Activated CD8-positive, alpha-beta memory T cell treated with anti-CD3 and anti-CD28 coated beads for 24 hours (primary cell): Measurements from ENCODE around the gene ZNF469.
"Not testable (repeated sequence)": the region's sequence is repeated elsewhere in the genome, so short reads cannot be mapped to it uniquely, and the experiment has no call there.

Experiments
- DNase-seq: peaks from one replicate; pipeline ENCODE4 v3.0.0-alpha.2; 2020

ZNF469 gene

GRCh38 chr16:88348377-88349152, 34.2 kb upstream of the ZNF469 start:
- no peak for DNase-seq

DNA sequence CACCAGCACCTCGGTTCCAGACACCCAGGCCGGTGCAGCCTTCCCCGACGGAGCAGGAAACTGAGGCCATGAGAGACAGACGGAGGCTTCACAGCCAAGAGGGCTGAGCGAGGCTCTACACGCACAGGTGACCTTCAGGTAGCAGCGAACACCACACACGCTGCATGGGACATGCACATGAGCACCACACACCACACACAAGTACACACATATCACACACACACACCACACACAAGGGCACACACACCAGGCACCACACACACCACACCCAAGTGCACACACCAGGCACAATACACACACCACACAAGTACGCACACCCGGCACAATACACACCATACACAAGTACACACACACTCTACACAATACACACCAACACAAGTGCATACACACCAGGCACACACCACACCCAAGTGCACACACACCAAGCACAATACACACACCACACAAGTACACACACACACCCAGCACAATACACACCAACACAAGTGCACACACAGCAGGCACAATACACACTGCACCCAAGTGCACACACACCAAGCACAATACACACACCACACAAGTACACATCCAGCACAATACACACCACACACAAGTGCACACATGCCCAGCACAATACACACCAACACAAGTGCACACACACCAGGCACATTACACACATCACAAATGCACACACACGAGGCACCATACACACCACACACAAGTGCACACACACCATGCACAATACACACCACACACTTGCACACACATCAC, 33.4 kb upstream of the ZNF469 start:
- no peak for DNase-seq

DNA sequence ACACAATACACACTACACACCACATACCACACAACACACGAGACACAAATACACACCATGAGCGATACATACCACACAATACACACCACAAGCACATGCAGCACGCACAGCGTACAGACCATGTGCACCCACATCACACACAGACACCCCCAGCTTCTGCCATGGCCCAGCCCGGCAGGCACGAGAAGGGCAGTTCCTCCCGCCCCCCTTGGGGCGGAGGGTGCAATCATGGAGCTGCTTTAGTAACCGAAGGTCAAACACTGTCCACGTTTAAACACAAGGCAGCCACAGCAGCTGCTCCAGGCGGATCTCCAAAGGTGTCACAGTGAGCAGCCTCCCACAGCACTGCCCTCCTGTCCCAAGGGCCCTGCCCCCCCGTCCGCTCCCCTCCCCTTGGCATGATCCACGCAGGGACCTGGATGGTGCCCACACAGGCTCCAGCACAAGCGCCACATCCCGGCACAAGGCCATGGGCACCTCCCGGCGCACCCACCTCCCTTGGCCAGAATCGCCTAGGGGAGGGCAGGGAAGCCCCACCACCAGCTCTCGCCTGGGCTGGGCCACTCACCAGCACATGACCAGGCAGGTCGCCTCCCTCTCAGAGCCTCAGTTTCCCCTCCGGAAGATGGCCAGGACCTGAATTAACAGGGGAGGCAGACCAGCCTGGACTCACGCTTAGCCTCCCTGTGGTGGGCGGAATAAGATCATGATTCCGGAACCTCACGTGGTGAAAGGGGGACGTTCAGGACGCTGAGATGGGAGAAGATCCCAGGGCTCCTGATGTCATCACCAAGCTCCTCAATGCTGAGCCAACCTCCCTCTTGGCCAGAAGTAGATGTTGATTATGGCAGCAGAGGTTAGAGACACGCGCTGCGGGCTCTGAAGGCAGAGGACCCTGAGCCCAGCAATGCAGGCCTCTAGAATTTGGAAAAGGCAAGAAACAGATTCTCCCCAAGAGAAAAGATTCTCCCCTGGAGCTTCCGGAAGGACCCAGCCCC, 32.6 kb upstream of the ZNF469 start:
- no peak for DNase-seq

- no peak for DNase-seq
Observed at GRCh38 chr16:88350922-88351321, 31.8 kb upstream of the ZNF469 start.

- DNase-seq: no peak
Observed at GRCh38 chr16:88351491-88352101, 31.2 kb upstream of the ZNF469 start.

- DNase-seq: no peak
Observed at GRCh38 chr16:88352261-88353200, 30.2 kb upstream of the ZNF469 start.

- no peak for DNase-seq
Observed at GRCh38 chr16:88353232-88353631, 29.5 kb upstream of the ZNF469 start.

GRCh38 chr16:88353691-88354090, 29.1 kb upstream of the ZNF469 start:
- no peak for DNase-seq

DNA sequence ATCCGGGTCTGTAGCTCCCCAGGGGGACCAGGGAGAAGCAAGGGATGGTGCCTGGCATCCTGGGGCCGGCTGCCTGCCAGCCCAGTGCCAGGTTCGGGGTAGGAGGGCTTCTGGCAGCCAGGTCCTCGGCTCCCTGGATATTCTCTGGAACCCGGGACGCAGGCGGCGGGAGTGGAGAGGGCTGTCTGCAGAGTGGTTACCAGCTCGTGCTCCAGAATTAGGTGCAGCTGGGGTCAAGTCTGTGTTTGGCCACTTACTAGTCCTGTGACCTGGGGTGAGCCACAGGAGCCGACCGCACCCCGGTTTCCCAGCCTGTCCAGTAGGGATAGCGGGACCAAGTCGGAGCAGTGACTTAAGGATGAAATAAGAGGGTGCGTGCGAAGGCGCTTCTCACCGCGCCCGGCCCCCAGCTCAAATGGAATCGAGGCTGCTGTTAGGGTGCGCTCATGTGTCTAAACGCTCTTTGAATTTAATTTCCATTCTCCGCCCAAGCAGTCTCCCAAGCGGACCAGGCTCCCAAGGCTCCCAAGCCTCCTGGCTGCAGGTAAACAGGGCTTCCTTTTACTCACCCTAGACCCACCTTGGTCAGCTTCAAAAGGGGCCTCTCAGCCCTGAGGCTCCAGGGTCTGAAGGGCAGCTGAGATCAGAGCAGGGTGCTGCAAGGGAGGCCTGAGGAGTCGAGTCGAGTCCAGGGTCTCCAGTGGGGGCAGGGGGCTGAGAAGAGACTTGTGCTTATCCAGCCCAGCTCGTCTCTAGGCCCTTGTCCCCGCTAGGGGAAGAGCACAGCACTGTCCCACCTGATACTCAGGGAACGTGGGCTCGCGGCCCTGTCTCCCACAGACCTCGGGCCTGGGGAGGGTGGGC, 28.3 kb upstream of the ZNF469 start:
- no peak for DNase-seq

- DNase-seq: no peak
Observed at GRCh38 chr16:88355093-88355388, 27.7 kb upstream of the ZNF469 start.

- no peak for DNase-seq
Observed at GRCh38 chr16:88355389-88356123, 27.2 kb upstream of the ZNF469 start.

GRCh38 chr16:88356124-88356726, 26.5 kb upstream of the ZNF469 start:
- DNase-seq: no peak

- no peak for DNase-seq
Observed at GRCh38 chr16:88356727-88357199, 26.0 kb upstream of the ZNF469 start.

DNA sequence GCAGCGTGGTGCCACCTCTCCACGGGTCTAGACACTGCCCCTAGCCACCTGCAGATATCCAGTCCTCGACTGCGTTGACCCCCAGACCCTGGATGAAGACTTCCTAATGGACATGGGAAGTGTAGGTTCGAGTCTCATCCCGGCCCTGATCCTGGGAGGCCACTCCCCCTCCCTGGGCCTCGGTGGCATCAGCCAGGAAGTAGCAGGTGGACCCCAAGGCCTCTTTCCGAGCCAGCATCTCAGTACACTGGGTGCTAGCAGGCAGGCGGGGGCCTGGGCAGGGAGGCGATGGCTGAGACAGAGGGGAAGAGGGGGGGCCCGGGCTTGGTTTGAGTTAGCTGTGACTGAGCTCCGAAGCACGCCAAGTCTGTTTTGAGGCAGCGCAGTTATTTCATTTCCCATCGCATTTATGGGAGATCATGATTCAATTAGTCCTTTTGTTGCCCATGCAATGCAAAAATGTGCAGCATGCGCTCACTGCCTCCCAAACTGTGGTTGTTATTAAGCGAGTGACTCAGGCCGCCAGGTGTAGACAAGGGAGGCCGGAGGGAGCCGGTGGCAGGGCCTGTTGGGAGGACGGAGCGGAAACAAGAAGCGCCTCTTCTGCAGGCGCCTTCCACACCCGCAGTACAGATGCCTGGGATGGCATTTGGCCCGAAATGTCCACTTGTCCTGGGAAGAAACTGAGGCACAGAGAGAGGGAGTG, 25.3 kb upstream of the ZNF469 start:
- no peak for DNase-seq

GRCh38 chr16:88358023-88358420, 24.7 kb upstream of the ZNF469 start:
- DNase-seq: no peak

- no peak for DNase-seq
Observed at GRCh38 chr16:88359008-88359407, 23.8 kb upstream of the ZNF469 start.

DNA sequence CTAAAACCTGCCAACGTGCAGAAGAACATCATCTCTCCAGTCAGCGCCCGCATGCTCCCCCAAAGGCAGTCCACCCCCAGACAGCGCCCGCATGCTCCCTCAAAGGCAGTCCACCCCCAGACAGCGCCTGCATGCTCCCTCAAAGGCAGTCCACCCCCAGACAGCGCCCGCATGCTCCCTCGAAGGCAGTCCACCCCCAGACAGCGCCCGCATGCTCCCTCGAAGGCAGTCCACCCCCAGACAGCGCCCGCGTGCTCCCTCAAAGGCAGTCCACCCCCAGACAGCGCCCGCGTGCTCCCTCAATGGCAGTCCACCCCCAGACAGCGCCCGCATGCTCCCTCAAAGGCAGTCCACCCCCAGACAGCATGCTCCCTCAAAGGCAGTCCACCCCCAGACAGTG, 22.4 kb upstream of the ZNF469 start:
- not testable (repeated sequence) for DNase-seq

GRCh38 chr16:88360999-88361398, 21.8 kb upstream of the ZNF469 start:
- DNase-seq: no peak

DNA sequence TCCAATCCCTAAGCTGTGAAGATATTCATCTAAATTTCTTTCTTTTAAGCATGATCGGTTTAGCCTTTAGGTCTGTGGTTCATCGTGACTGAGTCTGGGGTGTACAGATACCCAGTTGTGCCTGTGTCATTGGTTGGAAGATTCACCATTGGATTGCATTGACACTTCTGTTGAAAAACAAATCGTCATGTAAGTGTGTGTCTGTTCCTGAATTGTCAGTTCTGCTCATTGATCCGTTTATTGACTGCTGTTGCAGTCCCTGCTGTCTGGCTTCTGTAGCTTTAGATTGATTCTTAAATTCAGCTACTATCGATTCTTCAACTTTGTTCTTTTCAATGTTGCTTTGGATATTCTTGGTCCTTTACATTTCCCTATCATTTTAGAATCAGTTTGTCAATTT, 21.0 kb upstream of the ZNF469 start:
- DNase-seq: no peak
